ENCODE measurements around the gene SDK1. TPM values are rescaled to one million over a fixed set of nuclear protein-coding genes. Genes with fewer than 3 reads are reported as not detected.

Gene SDK1
- total and polyA plus RNA-seq, 2 of the 8 experiments (the other 6 are each of a cell fraction or from before 2014, with no cell fraction given) = 3.3 to 7.2 TPM

DNA sequence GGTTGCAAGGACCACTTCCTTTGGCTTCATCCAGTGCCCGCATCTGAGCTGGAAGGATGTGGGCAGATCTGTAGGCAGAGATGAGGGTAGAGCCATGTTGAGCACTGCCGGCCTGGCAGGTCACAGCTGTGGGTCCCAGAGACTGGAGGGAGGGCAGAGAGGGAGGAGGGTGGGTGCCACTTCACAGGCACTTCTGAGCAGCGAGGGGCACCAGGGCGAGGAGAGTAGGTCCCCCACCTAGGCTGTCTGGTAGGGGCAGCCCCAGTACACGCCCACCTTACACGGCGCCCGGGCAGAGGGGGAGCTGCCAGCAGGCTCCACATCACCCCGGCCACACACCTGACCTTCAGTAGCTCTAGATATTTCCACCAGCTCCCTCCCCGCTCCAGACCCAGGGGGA is 908.1 kb downstream of the SDK1 start:
- H3K14ac ChIP-seq (ENCODE audit: insufficient read length) = no peak overlapping the region
- H3K9me3 ChIP-seq (ENCODE audit: insufficient read depth in 2 of 2, low read depth in 1 of 2, low read length in 1 of 2) = no peaks in the 10 kb centered on the region
- WGBS, 2 experiments (ENCODE audit: extremely low coverage in 1 of 2, insufficient coverage in 1 of 2, insufficient read length in 1 of 2, insufficient replicate concordance in 2 of 2, low coverage in 1 of 2, low lambda C conversion rate in 2 of 2, missing lambda C conversion rate in 1 of 2) = 85% methylated on average over 8 of the region's 10 CpGs; no CpG with 5 or more reads in 1 of the 2 experiments
- no peak overlapping the region for H2BK12ac ChIP-seq (ENCODE audit: low read depth, low read length)
- H4K91ac ChIP-seq (replicated peaks; ENCODE audit: insufficient read length, low read length) = no peak overlapping the region
- H3K79me2 ChIP-seq (ENCODE audit: control insufficient read depth in 1 of 2, insufficient read depth in 2 of 2, low read length in 2 of 2) = no peaks in the 10 kb centered on the region
- H2BK15ac ChIP-seq (ENCODE audit: low read length) = no peak overlapping the region
- no peak overlapping the region for H2AFZ ChIP-seq (ENCODE audit: low read length)
- H4K8ac ChIP-seq (ENCODE audit: extremely low read depth, insufficient read depth, low read length) = no peak overlapping the region
- H3K18ac ChIP-seq (ENCODE audit: extremely low read depth, low read length) = no peak overlapping the region
- no peaks in the 10 kb centered on the region; a peak in 1 of 7 replicates for H3K4me1 ChIP-seq (replicated peaks in 1 of 4; ENCODE audit: control insufficient read depth in 3 of 4, insufficient read depth in 4 of 4, low read length in 3 of 4)
- TF ChIP-seq SUZ12 (IDR thresholded peaks at IDR 0.05; ENCODE audit: low read length) (no peak), KDM5A (IDR thresholded peaks at IDR 0.05; ENCODE audit: low read length) (no peak), SP4 (IDR thresholded peaks at IDR 0.05; ENCODE audit: low read length) (no peak), CHD2 (IDR thresholded peaks at IDR 0.05; ENCODE audit: low read length) (no peak), HDAC2 (IDR thresholded peaks at IDR 0.05; ENCODE audit: borderline replicate concordance in 1 of 2, low read depth in 2 of 2, low read length in 2 of 2) (no peak), RXRA (IDR thresholded peaks at IDR 0.05; ENCODE audit: insufficient read depth, low read depth, low read length) (no peak), PHF8 (conservative IDR thresholded peaks at IDR 0.05; ENCODE audit: low read depth, low read length) (no peak), JUND (IDR thresholded peaks at IDR 0.05; ENCODE audit: low read length) (no peak)
- no peaks in the 10 kb centered on the region for H3K79me1 ChIP-seq (ENCODE audit: low read depth, low read length)
- H3K27ac ChIP-seq (ENCODE audit: low read depth, low read length) = no peak overlapping the region
- no peak overlapping the region for H4K5ac ChIP-seq (ENCODE audit: insufficient read length, low read depth, low read length)
- H3K23ac ChIP-seq (ENCODE audit: insufficient read length) = no peak overlapping the region
- H3K9ac ChIP-seq (replicated peaks in 1 of 4; ENCODE audit: extremely low read depth in 1 of 4, low read depth in 3 of 4, low read length in 3 of 4) = no peak overlapping the region
- ChIA-PET POLR2A (ENCODE audit: partially characterized antibody) (no interaction called here), CTCF (ENCODE audit: partially characterized antibody) (interaction anchor here (1.4 to 1.9 kb wide), 4 partner anchors 11 to 106 kb away, joined by 3 to 5 read pairs (median 4); no protein-coding TSS in a partner anchor)
- no peak overlapping the region for H2AK5ac ChIP-seq (ENCODE audit: low read depth, low read length)
- H2BK20ac ChIP-seq (ENCODE audit: low read length) = no peak overlapping the region
- no peaks in the 10 kb centered on the region for H3K36me3 ChIP-seq (ENCODE audit: control insufficient read depth in 2 of 4, insufficient read depth in 4 of 4, low read length in 3 of 4)
- FAIRE-seq = no peak
- H3K4me3 ChIP-seq (ENCODE audit: extremely low read depth in 1 of 4, insufficient read depth in 2 of 4, low read depth in 3 of 4, low read length in 4 of 4) = no peak overlapping the region
- DNase-seq (ENCODE audit: low read depth in 1 of 2, low spot score in 2 of 2) = no peak
- no peaks in the 10 kb centered on the region for H3K23me2 ChIP-seq (ENCODE audit: low read depth, low read length)
- H3K4me2 ChIP-seq (ENCODE audit: insufficient read depth in 1 of 2, low read depth in 2 of 2, low read length in 2 of 2) = no peak overlapping the region
- no peak overlapping the region for H3K56ac ChIP-seq (replicated peaks; ENCODE audit: insufficient read length, low read depth, low read length)
- H4K20me1 ChIP-seq (replicated peaks in 1 of 2; ENCODE audit: control insufficient read depth in 1 of 2, insufficient read depth in 2 of 2, low read length in 2 of 2) = no peaks in the 10 kb centered on the region
- H3K4ac ChIP-seq (replicated peaks; ENCODE audit: insufficient read length, low read depth, low read length) = no peak overlapping the region
- no peak overlapping the region for H2BK5ac ChIP-seq (ENCODE audit: low read depth, low read length)
- no peak overlapping the region for H2BK120ac ChIP-seq (replicated peaks; ENCODE audit: low read depth, low read length)
- H3K27me3 ChIP-seq (replicated peaks in 1 of 4; ENCODE audit: control insufficient read depth in 3 of 4, extremely low read depth in 1 of 4, insufficient read depth in 3 of 4, low read length in 3 of 4) = no peaks in the 10 kb centered on the region; a peak in 1 of 7 replicates
